ENCODE data around the gene DENND1A. TPM values are rescaled to one million over a fixed set of nuclear protein-coding genes. Genes with fewer than 3 reads are reported as not detected.

Gene DENND1A
- total RNA-seq, 1 experiment from 2014 or later: 50.1 TPM

DNA sequence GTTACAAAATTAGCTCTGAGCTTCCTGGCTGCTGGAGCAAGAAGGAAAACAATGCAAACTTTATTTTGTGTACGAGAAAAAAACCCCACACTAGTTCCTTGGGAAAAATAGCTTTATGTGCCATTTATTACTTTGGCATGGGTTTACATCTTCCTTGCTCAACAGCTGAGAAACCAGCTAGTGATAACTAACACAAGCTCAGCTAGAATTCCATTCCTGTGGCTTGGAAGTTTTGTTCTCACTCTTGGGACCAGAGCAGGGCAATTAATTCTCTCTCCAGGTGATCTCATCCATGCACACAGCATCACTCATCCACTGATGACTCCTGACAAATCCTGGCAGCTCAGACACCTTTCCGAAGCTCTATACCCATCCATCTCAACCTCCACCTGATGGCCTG, 469.8 kb downstream of the DENND1A start:
- H3K9ac ChIP-seq (ENCODE audit: low read length): no peak overlapping the region
- no peaks in the 10 kb centered on the region for H3K9me2 ChIP-seq (replicated peaks; ENCODE audit: insufficient read depth, low read length)
- H3K27me3 ChIP-seq (ENCODE audit: low read length): no peaks in the 10 kb centered on the region
- H3K4me3 ChIP-seq (ENCODE audit: low read length): no peak overlapping the region
- H3K36me3 ChIP-seq (ENCODE audit: insufficient read depth, low read length): no peaks in the 10 kb centered on the region
- no peak for DNase-seq
- no peaks in the 10 kb centered on the region for H3K4me1 ChIP-seq (ENCODE audit: low read length)
- no peak overlapping the region for H3K27ac ChIP-seq (ENCODE audit: low read length)
- H3K9me3 ChIP-seq (ENCODE audit: low read length): no peaks in the 10 kb centered on the region
- no peak overlapping the region for H2AFZ ChIP-seq (ENCODE audit: low read length)
- no peak overlapping the region for H3K4me2 ChIP-seq (ENCODE audit: low read depth, low read length, poor library complexity, severe bottlenecking)
- no peaks in the 10 kb centered on the region for H3K79me2 ChIP-seq (ENCODE audit: low read length)
- no peaks in the 10 kb centered on the region for H4K20me1 ChIP-seq (ENCODE audit: insufficient read depth, low read depth, low read length)

DNA sequence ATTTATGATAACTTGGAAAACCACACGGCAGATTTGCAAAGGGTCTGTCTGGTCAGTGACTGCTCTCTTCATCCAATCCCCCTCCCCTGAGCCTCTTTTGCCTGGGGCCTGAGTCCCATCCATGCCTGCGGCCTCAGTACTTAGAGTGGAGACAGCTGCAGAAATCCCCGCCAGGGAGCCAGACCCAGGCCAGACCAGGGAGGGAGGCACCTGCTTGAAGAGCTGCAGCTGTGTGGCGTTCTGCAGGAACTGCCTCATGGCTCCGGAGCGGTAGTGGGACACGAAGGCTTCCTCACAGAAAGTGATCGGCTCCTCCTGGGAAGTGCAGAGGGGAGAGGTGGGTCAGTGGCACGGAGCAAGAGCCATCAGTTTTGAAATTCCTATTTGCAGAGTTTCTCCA, 472.3 kb downstream of the DENND1A start:
- no peak overlapping the region for H3K9ac ChIP-seq (ENCODE audit: low read length)
- no peaks in the 10 kb centered on the region for H3K27me3 ChIP-seq (ENCODE audit: low read length)
- no peaks in the 10 kb centered on the region for H3K79me2 ChIP-seq (ENCODE audit: low read length)
- H3K4me1 ChIP-seq (ENCODE audit: low read length): no peaks in the 10 kb centered on the region
- no peaks in the 10 kb centered on the region for H3K9me2 ChIP-seq (replicated peaks; ENCODE audit: insufficient read depth, low read length)
- no peak for DNase-seq
- H3K4me2 ChIP-seq (ENCODE audit: low read depth, low read length, poor library complexity, severe bottlenecking): no peak overlapping the region
- H3K27ac ChIP-seq (ENCODE audit: low read length): no peak overlapping the region
- H3K9me3 ChIP-seq (ENCODE audit: low read length): no peaks in the 10 kb centered on the region
- no peaks in the 10 kb centered on the region for H4K20me1 ChIP-seq (ENCODE audit: insufficient read depth, low read depth, low read length)
- no peak overlapping the region for H3K4me3 ChIP-seq (ENCODE audit: low read length)
- H3K36me3 ChIP-seq (ENCODE audit: insufficient read depth, low read length): no peaks in the 10 kb centered on the region
- no peak overlapping the region for H2AFZ ChIP-seq (ENCODE audit: low read length)

DNA sequence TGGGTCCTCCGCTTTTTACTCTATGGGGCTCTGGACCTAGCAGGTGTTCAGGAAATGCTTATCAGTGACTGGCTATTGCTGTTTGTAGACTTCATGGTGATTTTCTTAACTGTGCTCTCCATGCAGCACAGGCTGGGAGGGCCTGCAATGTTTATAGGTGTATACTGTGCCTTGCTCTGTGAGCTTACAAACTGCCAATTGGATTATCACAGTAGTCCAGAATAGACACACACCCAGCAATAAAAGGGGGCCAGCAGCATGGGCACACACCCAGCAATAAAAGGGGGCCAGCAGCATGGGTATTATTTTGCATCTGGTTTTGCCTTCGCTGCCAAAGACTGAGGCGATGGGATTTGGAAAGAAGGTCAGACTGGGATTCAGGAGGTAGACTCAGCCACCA, 473.9 kb downstream of the DENND1A start:
- no peak overlapping the region for H3K9ac ChIP-seq (ENCODE audit: low read length)
- H3K4me3 ChIP-seq (ENCODE audit: low read length): no peak overlapping the region
- H4K20me1 ChIP-seq (ENCODE audit: insufficient read depth, low read depth, low read length): no peaks in the 10 kb centered on the region
- no peaks in the 10 kb centered on the region for H3K36me3 ChIP-seq (ENCODE audit: insufficient read depth, low read length)
- no peak overlapping the region for H2AFZ ChIP-seq (ENCODE audit: low read length)
- H3K27ac ChIP-seq (ENCODE audit: low read length): no peak overlapping the region
- H3K27me3 ChIP-seq (ENCODE audit: low read length): no peaks in the 10 kb centered on the region
- H3K79me2 ChIP-seq (ENCODE audit: low read length): no peaks in the 10 kb centered on the region
- no peaks in the 10 kb centered on the region for H3K4me1 ChIP-seq (ENCODE audit: low read length)
- H3K9me3 ChIP-seq (ENCODE audit: low read length): no peaks in the 10 kb centered on the region
- no peaks in the 10 kb centered on the region for H3K9me2 ChIP-seq (replicated peaks; ENCODE audit: insufficient read depth, low read length)
- H3K4me2 ChIP-seq (ENCODE audit: low read depth, low read length, poor library complexity, severe bottlenecking): no peak overlapping the region
- DNase-seq: no peak

DNA sequence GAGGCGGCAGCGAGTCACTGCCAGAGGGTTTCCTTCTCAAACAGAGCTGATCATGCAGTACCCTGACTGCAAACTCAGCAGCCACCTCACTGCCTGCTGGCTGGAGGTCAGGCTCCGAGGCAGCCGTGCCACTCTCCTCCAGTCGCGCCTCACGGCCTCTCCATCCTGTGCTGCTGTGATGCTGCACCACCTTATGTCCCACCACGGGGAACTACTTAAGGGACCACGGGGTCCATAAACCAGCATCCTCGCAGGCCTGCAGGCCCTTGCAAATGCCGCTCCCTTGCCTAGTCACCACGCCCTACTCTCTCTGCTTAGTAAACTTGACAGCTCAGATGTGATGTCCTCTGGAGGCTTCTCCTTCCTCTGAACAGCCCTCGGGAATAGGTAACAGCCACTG, 474.7 kb downstream of the DENND1A start:
- no peak overlapping the region for H3K4me2 ChIP-seq (ENCODE audit: low read depth, low read length, poor library complexity, severe bottlenecking)
- no peak for DNase-seq
- no peak overlapping the region for H3K4me3 ChIP-seq (ENCODE audit: low read length)
- H3K9me3 ChIP-seq (ENCODE audit: low read length): no peaks in the 10 kb centered on the region
- H3K27me3 ChIP-seq (ENCODE audit: low read length): no peaks in the 10 kb centered on the region
- H3K4me1 ChIP-seq (ENCODE audit: low read length): no peaks in the 10 kb centered on the region
- no peaks in the 10 kb centered on the region for H3K36me3 ChIP-seq (ENCODE audit: insufficient read depth, low read length)
- H3K79me2 ChIP-seq (ENCODE audit: low read length): no peaks in the 10 kb centered on the region
- no peaks in the 10 kb centered on the region for H4K20me1 ChIP-seq (ENCODE audit: insufficient read depth, low read depth, low read length)
- no peaks in the 10 kb centered on the region for H3K9me2 ChIP-seq (replicated peaks; ENCODE audit: insufficient read depth, low read length)
- no peak overlapping the region for H3K9ac ChIP-seq (ENCODE audit: low read length)
- no peak overlapping the region for H2AFZ ChIP-seq (ENCODE audit: low read length)
- no peak overlapping the region for H3K27ac ChIP-seq (ENCODE audit: low read length)

DNA sequence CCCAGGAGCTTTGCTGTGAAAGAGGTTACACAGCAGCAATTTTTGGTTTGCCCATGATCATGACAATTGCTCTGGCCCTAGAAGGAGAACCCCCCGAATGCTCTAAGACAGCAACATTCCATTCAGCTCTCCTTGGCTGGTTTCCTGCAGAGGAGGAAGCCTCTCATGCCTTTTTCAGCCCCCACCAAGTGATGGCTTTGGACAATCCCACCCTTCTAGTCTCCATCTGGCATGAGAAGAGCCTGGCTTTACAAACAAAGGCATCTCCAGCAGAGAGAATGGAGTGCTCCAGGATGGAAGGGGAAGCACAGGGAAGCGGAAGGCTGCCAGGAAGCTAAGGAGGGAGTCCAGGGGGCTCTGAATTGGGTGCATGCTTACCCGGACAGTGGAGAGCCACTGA, 475.6 kb downstream of the DENND1A start:
- no peak for DNase-seq
- Histone ChIP-seq H3K9me3 (ENCODE audit: low read length) (no peaks in the 10 kb centered on the region), H3K27ac (ENCODE audit: low read length) (no peak overlapping the region), H3K4me3 (ENCODE audit: low read length) (no peak overlapping the region), H3K4me2 (ENCODE audit: low read depth, low read length, poor library complexity, severe bottlenecking) (no peak overlapping the region), H3K9ac (ENCODE audit: low read length) (no peak overlapping the region), H3K27me3 (ENCODE audit: low read length) (no peaks in the 10 kb centered on the region), H3K79me2 (ENCODE audit: low read length) (no peaks in the 10 kb centered on the region), H4K20me1 (ENCODE audit: insufficient read depth, low read depth, low read length) (no peaks in the 10 kb centered on the region), H3K9me2 (replicated peaks; ENCODE audit: insufficient read depth, low read length) (no peaks in the 10 kb centered on the region), H2AFZ (ENCODE audit: low read length) (no peak overlapping the region), H3K36me3 (ENCODE audit: insufficient read depth, low read length) (no peaks in the 10 kb centered on the region), H3K4me1 (ENCODE audit: low read length) (no peaks in the 10 kb centered on the region)

DNA sequence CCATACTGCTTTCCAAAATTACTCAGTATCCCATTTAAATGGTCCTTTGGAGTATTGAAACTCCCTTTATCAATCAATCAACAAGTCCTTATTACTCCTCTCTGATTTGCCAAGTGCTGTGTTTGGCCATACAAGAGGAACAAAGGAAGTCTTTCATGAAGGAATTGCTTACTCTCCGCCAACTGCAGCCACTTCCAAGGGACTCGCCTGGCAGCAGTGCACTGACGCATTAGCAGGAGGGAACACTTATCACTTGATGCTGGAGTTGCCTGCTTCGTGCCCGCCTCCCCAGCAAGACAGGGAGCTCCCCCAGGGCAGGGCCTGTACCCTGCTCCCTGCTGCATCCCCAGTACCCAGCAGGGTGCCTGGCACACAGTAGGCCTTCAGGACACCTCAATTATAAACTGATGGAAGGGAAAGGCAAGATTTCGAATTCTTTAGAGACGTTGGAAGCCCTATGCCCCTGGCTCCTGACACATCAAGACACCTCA, 476.1 kb downstream of the DENND1A start:
- no peaks in the 10 kb centered on the region for H3K9me3 ChIP-seq (ENCODE audit: low read length)
- no peak for DNase-seq
- H4K20me1 ChIP-seq (ENCODE audit: insufficient read depth, low read depth, low read length): no peaks in the 10 kb centered on the region
- no peak overlapping the region for H3K27ac ChIP-seq (ENCODE audit: low read length)
- H3K4me1 ChIP-seq (ENCODE audit: low read length): no peaks in the 10 kb centered on the region
- no peak overlapping the region for H3K9ac ChIP-seq (ENCODE audit: low read length)
- H3K4me3 ChIP-seq (ENCODE audit: low read length): no peak overlapping the region
- H3K79me2 ChIP-seq (ENCODE audit: low read length): no peaks in the 10 kb centered on the region
- H3K36me3 ChIP-seq (ENCODE audit: insufficient read depth, low read length): no peaks in the 10 kb centered on the region
- no peak overlapping the region for H2AFZ ChIP-seq (ENCODE audit: low read length)
- no peaks in the 10 kb centered on the region for H3K27me3 ChIP-seq (ENCODE audit: low read length)
- H3K4me2 ChIP-seq (ENCODE audit: low read depth, low read length, poor library complexity, severe bottlenecking): no peak overlapping the region
- H3K9me2 ChIP-seq (replicated peaks; ENCODE audit: insufficient read depth, low read length): no peaks in the 10 kb centered on the region

DNA sequence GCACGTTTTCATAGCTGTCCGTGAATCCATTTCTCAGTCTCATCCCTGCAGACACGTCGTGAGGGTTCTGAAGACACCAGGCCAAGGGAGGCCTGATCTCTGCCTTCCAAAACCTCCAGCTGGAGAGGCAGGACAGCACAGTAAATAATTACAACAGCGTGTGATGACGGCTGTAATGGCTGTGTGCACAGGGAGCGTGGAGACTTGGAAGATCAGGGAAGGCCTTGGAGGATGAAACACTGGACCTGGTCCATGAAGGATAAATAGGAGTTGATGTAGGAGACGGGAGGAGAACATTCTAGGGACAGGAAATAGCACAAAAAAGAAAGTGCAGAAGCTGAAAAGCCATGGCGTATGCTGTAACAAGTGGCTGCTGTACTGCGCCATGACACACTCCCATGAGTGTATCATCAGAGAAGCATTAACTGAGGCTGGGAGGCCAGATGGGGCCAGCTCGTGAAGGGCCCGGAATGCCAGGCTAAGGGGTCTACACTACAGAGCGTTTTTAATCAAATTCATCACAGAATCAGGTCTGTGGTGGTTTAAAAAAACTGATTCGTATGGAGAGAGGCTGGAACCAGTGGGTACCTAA, 476.8 kb downstream of the DENND1A start:
- Histone ChIP-seq H3K79me2 (ENCODE audit: low read length) (no peaks in the 10 kb centered on the region), H4K20me1 (ENCODE audit: insufficient read depth, low read depth, low read length) (no peaks in the 10 kb centered on the region), H3K4me3 (ENCODE audit: low read length) (no peak overlapping the region), H3K36me3 (ENCODE audit: insufficient read depth, low read length) (no peaks in the 10 kb centered on the region), H3K27ac (ENCODE audit: low read length) (no peak overlapping the region), H2AFZ (ENCODE audit: low read length) (no peak overlapping the region), H3K9ac (ENCODE audit: low read length) (no peak overlapping the region), H3K4me1 (ENCODE audit: low read length) (no peaks in the 10 kb centered on the region), H3K27me3 (ENCODE audit: low read length) (no peaks in the 10 kb centered on the region), H3K9me3 (ENCODE audit: low read length) (no peaks in the 10 kb centered on the region), H3K9me2 (replicated peaks; ENCODE audit: insufficient read depth, low read length) (no peaks in the 10 kb centered on the region), H3K4me2 (ENCODE audit: low read depth, low read length, poor library complexity, severe bottlenecking) (no peak overlapping the region)
- DNase-seq: no peak

DNA sequence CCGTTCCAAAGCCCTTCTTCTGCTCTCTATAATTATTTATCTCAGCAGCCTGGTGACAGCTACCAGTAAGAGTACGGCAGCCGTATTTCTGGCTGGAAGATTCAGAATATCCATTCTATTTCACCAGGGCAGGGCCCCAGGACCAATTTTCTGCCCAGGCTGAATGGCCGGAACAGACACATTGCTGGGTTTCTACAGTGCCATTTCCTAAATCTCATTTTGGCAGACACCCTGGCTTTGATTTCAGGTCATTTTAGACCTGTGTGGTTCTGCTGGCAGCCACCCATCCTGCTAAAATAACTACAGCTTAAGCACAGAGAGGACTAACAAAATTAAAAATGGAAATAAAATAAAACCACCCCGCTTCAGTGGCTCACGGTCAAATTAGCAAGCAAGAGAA, 478.9 kb downstream of the DENND1A start:
- no peaks in the 10 kb centered on the region for H3K36me3 ChIP-seq (ENCODE audit: insufficient read depth, low read length)
- H3K9me2 ChIP-seq (replicated peaks; ENCODE audit: insufficient read depth, low read length): no peaks in the 10 kb centered on the region
- H3K27me3 ChIP-seq (ENCODE audit: low read length): no peaks in the 10 kb centered on the region
- no peaks in the 10 kb centered on the region for H3K4me1 ChIP-seq (ENCODE audit: low read length)
- H3K9ac ChIP-seq (ENCODE audit: low read length): no peak overlapping the region
- no peak overlapping the region for H2AFZ ChIP-seq (ENCODE audit: low read length)
- H3K9me3 ChIP-seq (ENCODE audit: low read length): no peaks in the 10 kb centered on the region
- H3K27ac ChIP-seq (ENCODE audit: low read length): no peak overlapping the region
- no peaks in the 10 kb centered on the region for H3K79me2 ChIP-seq (ENCODE audit: low read length)
- no peak overlapping the region for H3K4me2 ChIP-seq (ENCODE audit: low read depth, low read length, poor library complexity, severe bottlenecking)
- DNase-seq: no peak
- no peak overlapping the region for H3K4me3 ChIP-seq (ENCODE audit: low read length)
- H4K20me1 ChIP-seq (ENCODE audit: insufficient read depth, low read depth, low read length): no peaks in the 10 kb centered on the region

Data from Karpas-422 (cell line).